ENCODE measurements around the gene OSBPL6. TPM values are rescaled to one million over a fixed set of nuclear protein-coding genes. Genes with fewer than 3 reads are reported as not detected.

Gene OSBPL6
- total RNA-seq, 1 experiment from 2014 or later: 0.71 TPM

- in situ Hi-C loops (cut with HindIII; ENCODE audit: low pct_unique_long_range_greater_than_20kb, low sequenced_read_pairs): no loop called here
- DNase-seq (ENCODE audit: low read depth): peak; percentile 15
These were observed 87.9 kb downstream of the OSBPL6 start for GRCh38 chr2:178282075-178282815.

GRCh38 chr2:178283341-178283918 is 89.1 kb downstream of the OSBPL6 start:
- in situ Hi-C loops (cut with HindIII; ENCODE audit: low pct_unique_long_range_greater_than_20kb, low sequenced_read_pairs): no loop called here
- no peak for DNase-seq (ENCODE audit: low read depth)

- no peak for DNase-seq (ENCODE audit: low read depth)
- in situ Hi-C loops (cut with HindIII; ENCODE audit: low pct_unique_long_range_greater_than_20kb, low sequenced_read_pairs): no loop called here
These were observed 90.4 kb downstream of the OSBPL6 start for GRCh38 chr2:178284613-178285286.

GRCh38 chr2:178285287-178285615 is 90.9 kb downstream of the OSBPL6 start:
- in situ Hi-C loops (cut with HindIII; ENCODE audit: low pct_unique_long_range_greater_than_20kb, low sequenced_read_pairs): no loop called here
- no peak for DNase-seq (ENCODE audit: low read depth)

GRCh38 chr2:178286636-178287035 is 92.3 kb downstream of the OSBPL6 start:
- DNase-seq (ENCODE audit: low read depth): no peak
- in situ Hi-C loops (cut with HindIII; ENCODE audit: low pct_unique_long_range_greater_than_20kb, low sequenced_read_pairs): no loop called here

- DNase-seq (ENCODE audit: low read depth): no peak
- in situ Hi-C loops (cut with HindIII; ENCODE audit: low pct_unique_long_range_greater_than_20kb, low sequenced_read_pairs): no loop called here
These were observed 93.5 kb downstream of the OSBPL6 start for GRCh38 chr2:178287652-178288344.

GRCh38 chr2:178291703-178292102 is 97.4 kb downstream of the OSBPL6 start:
- in situ Hi-C loops (cut with HindIII; ENCODE audit: low pct_unique_long_range_greater_than_20kb, low sequenced_read_pairs): no loop called here
- no peak for DNase-seq (ENCODE audit: low read depth)

GRCh38 chr2:178292586-178292985 is 98.3 kb downstream of the OSBPL6 start:
- in situ Hi-C loops (cut with HindIII; ENCODE audit: low pct_unique_long_range_greater_than_20kb, low sequenced_read_pairs): no loop called here
- DNase-seq (ENCODE audit: low read depth): no peak

- in situ Hi-C loops (cut with HindIII; ENCODE audit: low pct_unique_long_range_greater_than_20kb, low sequenced_read_pairs): no loop called here
- peak; percentile 9 for DNase-seq (ENCODE audit: low read depth)
These were observed 100.8 kb downstream of the OSBPL6 start for GRCh38 chr2:178295115-178295514.

- in situ Hi-C loops (cut with HindIII; ENCODE audit: low pct_unique_long_range_greater_than_20kb, low sequenced_read_pairs): no loop called here
- DNase-seq (ENCODE audit: low read depth): no peak
These were observed 101.6 kb downstream of the OSBPL6 start for GRCh38 chr2:178295906-178296305.

- DNase-seq (ENCODE audit: low read depth): no peak
- in situ Hi-C loops (cut with HindIII; ENCODE audit: low pct_unique_long_range_greater_than_20kb, low sequenced_read_pairs): no loop called here
These were observed 102.2 kb downstream of the OSBPL6 start for GRCh38 chr2:178296394-178297090.

GRCh38 chr2:178297091-178297411 is 102.7 kb downstream of the OSBPL6 start:
- no peak for DNase-seq (ENCODE audit: low read depth)
- in situ Hi-C loops (cut with HindIII; ENCODE audit: low pct_unique_long_range_greater_than_20kb, low sequenced_read_pairs): no loop called here

- in situ Hi-C loops (cut with HindIII; ENCODE audit: low pct_unique_long_range_greater_than_20kb, low sequenced_read_pairs): no loop called here
- DNase-seq (ENCODE audit: low read depth): no peak
These were observed 104.5 kb downstream of the OSBPL6 start for GRCh38 chr2:178298785-178299212.

- DNase-seq (ENCODE audit: low read depth): no peak
- in situ Hi-C loops (cut with HindIII; ENCODE audit: low pct_unique_long_range_greater_than_20kb, low sequenced_read_pairs): no loop called here
These were observed 107.4 kb downstream of the OSBPL6 start for GRCh38 chr2:178301649-178302238.

- in situ Hi-C loops (cut with HindIII; ENCODE audit: low pct_unique_long_range_greater_than_20kb, low sequenced_read_pairs): no loop called here
- no peak for DNase-seq (ENCODE audit: low read depth)
These were observed 110.0 kb downstream of the OSBPL6 start for GRCh38 chr2:178304333-178304732.

- in situ Hi-C loops (cut with HindIII; ENCODE audit: low pct_unique_long_range_greater_than_20kb, low sequenced_read_pairs): no loop called here
- peak; percentile 7 for DNase-seq (ENCODE audit: low read depth)
These were observed 112.2 kb downstream of the OSBPL6 start for GRCh38 chr2:178306352-178307073.

GRCh38 chr2:178307650-178308049 is 113.3 kb downstream of the OSBPL6 start:
- no peak for DNase-seq (ENCODE audit: low read depth)
- in situ Hi-C loops (cut with HindIII; ENCODE audit: low pct_unique_long_range_greater_than_20kb, low sequenced_read_pairs): no loop called here

- in situ Hi-C loops (cut with HindIII; ENCODE audit: low pct_unique_long_range_greater_than_20kb, low sequenced_read_pairs): no loop called here
- no peak for DNase-seq (ENCODE audit: low read depth)
These were observed 115.2 kb downstream of the OSBPL6 start for GRCh38 chr2:178309541-178309940.
